Stimulated activated CD4-positive, alpha-beta T cell treated with anti-CD3 and anti-CD28 coated beads, Interleukin-1b, Interleukin-23, amount 100 ng/mL, for 4 hours (primary cell): ENCODE data around the gene LRRC37A.
"Not testable (repeated sequence)": the region's sequence is repeated elsewhere in the genome, so short reads cannot be mapped to it uniquely, and the experiment has no call there.

Experiments used
- DNase-seq, 2 donors: peaks; one replicate each; pipeline ENCODE4 v3.0.0-alpha.2; 2020; ENCODE audit warnings: low read depth in 2 of 2

LRRC37A gene

DNA sequence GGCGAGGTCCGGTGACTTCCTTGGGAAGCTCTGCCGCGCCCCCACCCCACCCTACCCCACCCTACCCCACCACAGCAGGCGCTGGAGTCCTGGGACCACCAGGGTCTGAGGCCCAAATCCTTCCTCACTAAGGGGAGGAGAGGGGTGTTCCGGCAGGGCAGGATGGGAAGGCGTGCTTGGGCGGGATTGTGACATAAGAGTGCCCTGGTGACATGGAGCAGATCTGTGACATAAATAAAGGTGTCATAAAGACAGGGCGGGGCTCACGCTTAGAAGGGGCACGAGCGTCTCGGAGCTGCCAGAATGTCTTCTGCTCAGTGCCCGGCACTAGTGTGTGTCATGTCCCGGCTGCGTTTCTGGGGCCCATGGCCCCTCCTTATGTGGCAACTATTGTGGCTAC, at the start of gene LRRC37A:
Gene LRRC37A (plus strand): TSS at position 301 of the 400 bp plus-strand sequence. CDS start 3 bp downstream, at position 304.
- not testable (repeated sequence) for DNase-seq

DNA sequence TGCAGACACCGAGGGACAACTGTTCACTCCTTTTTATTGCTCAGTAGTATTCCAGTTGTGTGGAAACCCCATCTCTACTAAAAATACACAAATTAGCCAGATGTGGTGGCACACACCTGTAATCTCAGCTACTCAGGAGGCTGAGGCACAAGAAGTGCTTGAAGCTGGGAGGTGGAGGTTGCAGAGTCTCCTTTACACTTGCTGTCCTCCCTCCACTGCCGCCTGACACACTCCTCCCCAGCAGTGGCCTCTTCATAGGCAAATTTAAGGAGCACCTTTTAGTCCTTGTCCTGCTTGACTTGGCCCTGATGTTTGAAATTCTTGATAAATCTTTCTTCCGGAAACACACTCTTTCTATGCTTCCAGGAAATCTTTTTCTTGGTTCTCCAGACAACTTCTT, 45.8 kb upstream of the LRRC37A start:
- DNase-seq = not testable (repeated sequence)

DNA sequence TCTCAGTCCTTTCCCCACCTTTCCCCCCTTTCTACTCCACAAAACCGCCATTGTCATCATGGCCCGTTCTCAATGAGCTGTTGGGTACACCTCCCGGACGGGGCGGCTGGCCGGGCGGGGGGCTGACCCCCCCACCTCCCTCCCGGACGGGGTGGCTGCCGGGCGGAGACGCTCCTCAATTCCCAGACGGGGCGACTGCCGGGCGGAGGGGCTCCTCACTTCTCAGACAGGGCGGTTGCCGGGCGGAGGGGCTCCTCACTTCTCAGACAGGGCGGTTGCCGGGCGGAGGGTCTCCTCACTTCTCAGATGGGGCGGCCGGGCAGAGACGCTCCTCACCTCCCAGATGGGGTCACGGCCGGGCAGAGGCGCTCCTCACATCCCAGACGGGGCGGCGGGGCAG, 42.1 kb upstream of the LRRC37A start:
- DNase-seq = not testable (repeated sequence)

DNA sequence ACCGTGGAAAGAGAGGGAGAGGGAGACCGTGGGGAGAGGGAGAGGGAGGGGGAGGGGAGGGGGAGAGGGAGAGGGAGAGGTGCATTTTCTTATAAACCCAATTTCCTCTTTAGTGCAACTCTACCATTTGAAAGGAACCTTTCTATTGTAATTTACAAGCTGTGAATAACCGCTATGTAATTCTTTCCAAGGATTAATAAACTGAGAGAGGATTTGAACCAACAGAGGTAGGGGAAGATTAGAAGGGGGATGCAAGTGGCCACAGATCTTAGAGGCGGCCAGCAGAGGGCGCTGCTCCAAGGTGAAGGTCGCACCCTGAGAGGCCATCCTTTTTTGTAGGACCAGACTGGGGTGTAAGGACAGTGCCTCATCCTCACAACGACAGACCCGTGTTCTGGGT, 41.2 kb upstream of the LRRC37A start:
- DNase-seq = peak; percentile 66 to 73

DNA sequence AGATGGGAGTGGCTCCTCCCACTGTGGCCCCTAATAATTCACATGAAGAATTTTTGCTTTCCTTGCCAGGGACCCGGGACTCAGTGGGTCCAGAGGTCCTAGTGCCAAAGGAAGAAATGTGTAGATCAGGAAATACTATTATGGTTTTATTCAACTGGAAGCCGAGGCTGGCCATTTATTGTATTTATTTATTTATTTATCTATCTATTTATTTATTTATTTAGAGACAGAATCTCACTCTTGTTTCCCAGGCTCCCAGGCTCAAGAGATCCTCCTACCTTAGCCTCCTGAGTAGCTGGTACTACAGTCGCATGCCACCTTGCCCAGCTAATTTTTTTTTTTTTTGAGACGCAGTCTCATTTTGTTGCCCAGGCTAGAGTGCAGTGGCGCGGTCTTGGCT, 40.7 kb upstream of the LRRC37A start:
- not testable (repeated sequence) for DNase-seq

DNA sequence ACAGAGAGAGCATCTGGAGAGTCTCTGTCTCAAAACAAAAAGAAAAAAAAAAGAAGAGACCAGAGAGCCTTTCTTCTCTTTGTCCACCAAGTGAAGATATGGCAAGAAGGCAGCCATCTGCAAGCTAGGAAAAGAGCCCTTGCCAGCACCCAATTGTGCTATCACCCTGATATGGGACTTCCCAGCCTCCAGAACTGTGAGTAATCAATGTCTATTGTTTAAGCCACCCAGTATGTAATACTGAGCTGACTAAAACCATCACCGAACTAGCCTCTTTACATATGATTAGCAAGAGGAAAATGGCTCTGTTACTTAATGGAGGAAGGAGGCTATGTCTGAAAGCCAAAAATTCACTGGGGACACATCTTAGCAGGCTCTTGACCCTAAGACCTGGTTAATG, 38.6 kb upstream of the LRRC37A start:
- not testable (repeated sequence) for DNase-seq

DNA sequence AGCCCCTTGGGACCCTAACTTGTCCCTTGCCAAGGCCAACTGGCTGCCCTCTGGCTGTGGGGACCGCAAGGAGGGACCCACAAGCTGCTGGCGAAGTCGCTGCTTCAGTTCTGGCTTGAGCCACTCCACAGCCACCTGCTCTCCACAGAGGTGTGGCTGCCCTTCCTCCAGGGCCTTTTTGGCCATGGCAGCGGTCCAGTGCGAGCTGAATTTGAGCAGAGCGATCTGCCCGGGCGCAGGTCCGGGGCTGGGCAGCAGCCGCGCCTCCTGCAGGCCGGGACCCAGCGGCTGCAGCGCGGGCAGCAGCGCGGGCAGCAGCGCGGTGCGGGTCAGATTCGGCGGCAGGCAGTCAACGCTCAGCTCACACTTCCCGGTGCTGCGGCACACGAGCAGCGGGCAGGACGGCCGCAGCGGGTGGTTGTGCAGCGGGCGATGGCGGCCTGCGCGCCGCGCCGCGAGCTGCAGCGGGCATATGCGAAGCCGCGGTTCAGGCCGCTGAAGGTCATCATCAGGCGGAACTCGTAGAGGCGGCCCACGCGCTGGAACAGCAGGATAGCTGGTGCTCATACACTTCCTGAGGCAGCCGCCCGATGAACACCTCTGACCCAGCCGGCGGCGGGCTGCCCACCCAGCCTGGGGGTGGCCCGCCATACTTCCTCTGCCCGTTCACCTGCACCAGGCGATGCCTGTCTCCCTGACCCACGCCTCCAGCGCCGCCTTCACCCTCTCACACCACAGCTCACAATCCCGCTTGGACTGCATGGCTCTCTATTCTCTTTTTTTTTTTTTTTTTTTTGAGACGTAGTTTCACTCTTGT, 34.9 kb upstream of the LRRC37A start:
- DNase-seq = not testable (repeated sequence)

DNA sequence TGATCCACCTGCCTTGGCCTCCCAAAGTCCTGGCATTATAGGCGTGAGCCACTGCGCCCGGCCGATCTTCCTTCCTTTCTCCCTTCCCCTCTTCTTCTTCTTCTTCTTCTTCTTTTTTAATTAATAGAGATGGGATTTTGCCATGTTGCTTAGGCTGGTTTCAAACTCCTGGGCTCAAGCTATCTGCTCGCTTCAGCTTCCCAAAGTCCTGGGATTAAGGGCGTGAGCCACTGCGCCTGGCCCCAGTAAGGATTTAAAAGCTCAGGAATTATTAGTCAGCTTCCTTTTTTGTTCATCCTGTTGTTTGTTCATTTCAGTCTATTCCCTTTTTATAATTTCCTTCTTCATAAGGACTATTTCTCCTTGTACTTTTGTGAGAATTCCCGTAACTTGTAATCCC, 32.7 kb upstream of the LRRC37A start:
- DNase-seq = no peak

DNA sequence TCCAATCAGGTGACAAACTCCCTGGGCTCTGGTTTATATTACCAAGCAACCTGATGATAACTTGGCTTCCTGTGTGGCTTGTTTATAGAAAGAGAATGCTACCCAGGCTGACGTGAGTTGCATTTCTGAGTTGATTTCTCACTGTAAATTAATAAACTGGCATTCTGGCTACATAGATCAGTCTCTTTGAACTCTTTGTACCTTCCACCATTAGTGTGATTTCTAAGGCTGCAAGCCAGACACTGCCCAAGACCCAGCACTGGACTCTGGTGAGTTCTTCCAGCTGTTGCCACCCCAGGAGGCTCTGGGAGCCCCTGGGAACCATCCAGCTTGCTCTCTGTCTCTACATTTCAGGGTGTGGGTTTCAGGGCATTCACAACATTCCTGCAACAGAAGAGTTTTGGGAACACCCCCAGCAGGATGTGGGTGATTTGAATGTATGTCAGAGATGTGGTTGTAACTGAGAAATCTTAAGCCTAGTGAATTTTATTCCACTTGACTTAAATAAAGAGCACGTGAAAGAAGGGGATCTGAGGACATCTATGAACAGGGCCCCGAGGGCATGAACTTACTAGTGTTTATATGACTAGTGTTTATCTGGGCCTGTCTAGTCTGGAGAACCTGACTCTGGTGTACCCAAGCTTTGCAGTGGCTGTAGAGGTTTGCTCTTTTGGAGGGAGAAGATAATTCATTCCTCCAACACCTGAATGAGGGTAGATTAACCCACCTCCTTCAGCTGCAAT, 30.3 kb upstream of the LRRC37A start:
- DNase-seq = no peak

DNA sequence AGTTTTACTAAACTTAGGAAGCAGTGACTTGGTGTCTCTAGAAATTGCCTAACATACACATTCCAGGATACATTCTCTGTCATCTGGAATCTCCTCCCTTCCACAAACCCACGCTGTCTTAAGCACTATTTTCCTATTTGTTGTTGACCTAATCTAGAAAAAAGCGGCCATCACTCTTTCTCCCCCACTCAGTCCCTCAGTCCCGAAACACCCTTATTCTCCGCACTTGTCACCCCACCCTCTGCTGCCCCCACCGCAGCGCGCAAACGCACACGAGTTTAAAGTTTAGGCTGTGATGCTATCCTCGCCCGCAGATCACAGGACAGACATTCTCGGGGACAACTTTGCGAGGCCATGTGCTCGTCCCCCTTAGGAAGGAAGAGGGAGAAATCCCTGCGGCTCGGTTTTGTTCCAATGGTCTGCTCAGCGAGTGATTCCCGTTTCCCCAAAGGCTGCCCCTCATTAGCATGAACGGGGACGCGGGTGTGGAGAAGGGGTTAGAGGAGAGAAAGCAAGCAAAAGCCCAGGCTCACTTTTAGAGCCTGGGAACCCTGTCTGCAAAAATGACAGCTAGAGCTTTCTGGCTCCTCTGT, 28.8 kb upstream of the LRRC37A start:
- not testable (repeated sequence) for DNase-seq

DNA sequence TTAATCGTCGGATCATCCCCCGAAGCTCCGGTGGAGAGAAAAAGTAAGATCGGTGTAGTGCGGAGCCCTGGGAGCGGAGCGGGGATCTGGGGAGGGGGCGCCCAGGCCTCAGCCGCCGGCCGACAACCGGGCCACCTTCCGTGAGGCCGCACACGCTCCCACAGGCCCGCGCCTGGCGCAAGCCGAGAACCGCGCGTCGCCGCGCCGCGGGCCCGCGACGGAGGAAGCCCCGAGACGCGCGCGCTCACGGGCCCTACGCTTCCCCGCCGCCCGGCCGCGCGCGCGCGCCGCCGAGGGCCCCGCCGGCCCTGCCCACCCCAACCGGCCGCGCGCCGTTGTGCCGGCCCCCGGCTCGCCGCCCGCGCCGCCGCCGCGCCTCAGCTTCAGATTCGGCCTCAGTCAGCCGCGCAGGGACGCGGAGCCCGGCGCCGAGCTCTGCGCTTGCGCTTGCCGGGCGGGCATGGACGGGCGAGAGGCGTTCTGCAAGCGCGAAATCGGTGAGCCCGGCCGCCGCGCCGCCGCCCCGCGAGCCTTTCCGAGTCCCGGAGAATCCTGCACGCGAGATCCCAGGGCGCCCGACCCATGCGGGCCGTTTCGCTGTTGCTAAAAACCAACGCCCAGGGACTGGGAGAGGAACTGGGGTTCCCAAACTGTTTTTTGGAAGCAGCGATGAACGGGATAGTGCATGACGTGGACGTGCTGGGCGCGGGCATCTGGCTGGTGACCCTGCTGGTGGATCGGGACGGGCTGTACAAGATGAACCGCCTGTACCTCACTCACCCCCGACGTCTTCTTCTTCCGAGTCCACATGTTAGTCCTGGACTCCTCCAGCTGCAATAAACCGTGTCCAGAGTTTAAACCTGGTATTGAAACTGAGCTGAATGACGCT, 28.0 kb upstream of the LRRC37A start:
- DNase-seq = peak; percentile 71 to 87

DNA sequence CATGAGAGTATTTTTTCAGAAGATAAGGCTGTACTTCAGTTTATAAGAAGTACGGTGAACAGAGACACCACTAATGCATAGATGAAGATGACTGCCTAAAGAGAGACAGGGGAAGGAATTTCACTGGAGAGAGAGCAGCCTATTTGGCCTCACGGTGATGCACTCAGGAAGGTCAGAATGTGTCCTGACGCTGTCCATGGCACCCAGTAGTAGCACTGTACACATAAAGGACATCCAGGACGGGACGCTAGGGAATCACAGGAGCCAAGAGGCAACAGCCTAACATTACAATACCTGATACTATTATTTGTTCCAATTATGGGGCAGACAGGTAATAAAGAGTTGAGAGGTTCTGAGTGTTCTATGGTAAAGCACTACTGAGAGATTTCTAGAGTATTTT, 24.9 kb upstream of the LRRC37A start:
- no peak for DNase-seq

DNA sequence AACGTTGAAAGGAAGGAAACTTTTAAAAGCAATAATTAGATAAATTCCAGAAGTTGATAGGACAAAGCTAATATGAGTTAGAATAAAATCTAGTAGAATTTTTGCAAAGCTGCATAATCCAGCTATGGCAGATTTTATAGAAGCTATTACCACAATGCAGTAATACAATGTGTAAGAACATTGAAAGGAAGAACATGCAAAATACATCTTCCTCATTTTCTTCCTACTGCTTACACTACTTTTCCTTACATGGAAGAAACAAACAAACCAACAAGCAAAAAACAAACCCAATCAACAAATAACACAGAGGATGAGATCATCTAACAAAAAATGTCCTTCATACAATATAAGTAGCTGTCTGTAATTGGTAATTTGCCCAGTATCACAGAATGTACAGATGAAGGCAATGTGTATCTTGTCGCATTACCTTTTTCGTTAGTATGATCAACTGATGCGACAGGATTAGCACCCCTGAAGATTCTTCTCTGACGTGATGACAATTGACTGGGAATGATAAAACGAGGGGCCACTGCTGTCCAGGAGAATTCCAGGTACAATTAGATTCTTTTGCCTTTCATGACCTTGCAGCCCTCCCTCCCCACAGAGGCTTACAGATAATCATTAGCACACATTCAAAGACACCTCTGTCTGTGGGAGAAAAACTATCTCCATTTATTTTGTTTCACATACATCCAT, 21.2 kb upstream of the LRRC37A start:
- no peak for DNase-seq

DNA sequence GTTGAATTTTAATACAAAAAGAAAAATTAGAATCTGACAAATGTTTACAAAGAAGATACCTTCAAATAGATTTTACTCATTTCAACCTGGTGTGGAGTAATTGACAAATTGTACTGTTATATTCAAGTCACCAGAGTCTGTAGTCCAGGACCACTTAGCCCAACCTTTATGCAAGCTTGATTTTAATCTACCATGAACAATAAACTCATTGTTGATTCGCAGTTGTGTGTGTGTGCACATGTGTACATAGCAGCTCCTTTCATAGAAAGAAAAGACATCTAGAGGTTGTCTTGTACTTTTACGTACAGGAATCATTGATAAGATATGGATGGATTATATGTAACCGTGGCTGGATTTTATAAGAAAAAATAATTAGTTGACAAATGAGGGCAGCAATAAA, 20.7 kb upstream of the LRRC37A start:
- DNase-seq = no peak

DNA sequence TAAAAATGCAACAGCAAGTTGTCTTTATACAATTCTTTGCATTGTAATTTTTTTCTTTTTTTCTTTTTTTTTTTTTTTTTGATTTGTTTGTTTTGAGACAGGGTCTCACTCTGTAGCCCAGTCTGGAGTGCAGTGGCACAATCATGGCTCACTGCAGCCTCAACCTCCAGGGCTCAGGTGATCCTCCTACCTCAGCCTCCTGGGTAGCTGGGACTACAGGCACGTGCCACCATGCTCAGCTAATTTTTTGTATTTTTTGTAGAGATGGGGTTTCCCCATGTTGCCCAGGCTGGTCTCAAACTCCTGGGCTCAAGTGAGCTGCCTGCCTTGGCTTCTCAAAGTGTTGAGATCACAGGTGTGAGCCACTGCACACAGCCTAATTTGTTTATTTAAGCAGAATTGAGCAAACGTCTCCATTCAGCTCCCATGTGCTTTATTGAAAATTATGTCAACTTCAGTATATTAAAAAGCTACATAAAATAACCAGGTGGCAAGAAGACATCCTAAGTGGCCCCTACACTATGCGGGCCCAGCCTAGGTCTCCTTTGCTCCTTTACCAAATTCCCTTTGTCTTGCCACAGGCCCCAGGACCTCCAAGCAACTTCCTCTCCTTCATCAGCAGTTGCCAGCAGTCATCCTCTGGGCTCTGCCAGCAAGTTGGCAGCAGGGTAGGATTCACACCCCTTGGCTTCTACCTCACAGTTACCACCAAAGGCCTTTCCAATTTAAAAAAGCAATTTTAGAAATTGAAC, 18.0 kb upstream of the LRRC37A start:
- not testable (repeated sequence) for DNase-seq

DNA sequence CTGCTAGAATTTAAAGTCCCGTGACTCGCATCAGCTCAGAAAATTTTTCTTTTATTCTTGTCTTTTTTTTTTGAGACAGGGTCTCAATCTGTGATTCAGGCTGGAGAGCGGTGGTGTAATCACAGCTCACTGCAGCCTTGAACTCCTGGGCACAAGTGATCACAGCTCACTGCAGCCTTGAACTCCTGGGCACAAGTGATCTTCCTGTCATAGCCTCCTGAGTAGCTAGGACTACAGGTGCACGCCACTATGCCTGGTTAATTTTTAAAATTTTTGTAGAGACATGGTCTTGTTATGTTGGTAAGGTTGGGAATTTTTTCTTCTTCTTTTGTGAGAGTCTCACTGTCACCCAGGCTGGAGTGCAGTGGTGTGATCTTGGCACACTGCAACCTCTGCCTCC, 13.6 kb upstream of the LRRC37A start:
- not testable (repeated sequence) for DNase-seq

DNA sequence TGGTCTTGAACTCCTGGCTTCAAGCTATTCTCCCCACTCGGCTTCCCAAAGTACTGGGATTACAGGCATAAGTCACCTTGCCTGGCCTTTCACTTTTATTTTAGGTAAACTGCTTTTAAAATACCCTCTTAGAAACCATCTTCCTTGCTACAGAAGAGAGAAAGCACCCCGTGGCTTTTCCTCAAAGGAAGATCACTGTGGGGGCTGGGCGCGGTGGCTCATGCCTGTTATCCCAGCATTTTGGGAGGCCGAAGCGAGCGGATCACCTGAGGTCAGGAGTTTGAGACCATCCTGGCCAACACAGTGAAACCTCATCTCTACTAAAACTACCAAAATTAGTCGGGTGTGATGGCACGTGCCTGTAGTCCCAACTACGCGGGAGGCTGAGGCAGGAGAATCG, 12.3 kb upstream of the LRRC37A start:
- not testable (repeated sequence) for DNase-seq

DNA sequence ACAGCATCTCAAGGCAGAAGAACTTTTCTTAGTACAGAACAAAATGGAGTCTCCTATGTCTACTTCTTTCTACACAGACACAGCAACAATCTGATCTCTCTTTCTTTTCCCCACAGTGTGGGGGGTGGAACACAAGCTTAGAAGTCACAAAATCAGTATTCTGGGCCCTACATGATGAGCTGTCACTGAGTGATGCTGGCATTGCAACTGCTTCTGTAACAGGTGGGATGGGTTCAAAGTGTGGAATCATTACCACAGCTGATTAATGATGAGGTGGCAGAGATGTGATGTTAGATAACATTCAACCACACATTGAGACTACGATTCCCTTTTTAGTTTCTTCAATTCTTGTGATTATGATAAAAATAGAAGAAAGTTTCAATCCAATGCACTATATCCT, 10.5 kb upstream of the LRRC37A start:
- not testable (repeated sequence) for DNase-seq

DNA sequence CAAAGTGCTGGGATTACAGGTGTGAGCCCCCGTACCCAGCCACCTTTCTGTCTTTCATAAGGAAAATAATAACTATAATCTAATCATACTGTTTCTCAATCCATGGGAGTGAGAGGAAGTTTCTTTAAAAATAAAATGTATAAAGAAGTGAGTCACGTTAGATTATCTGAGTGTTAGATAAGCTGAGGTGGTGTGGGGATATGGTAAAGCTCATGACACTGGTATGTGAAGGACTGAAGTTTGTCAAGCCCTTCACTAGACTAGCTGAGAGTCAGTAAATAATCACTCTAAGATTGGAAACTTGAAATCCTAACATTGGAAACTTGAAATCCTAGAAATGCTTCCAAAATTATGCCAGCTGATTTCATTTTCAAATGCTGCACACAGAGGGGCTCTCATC, 9.4 kb upstream of the LRRC37A start:
- not testable (repeated sequence) for DNase-seq

DNA sequence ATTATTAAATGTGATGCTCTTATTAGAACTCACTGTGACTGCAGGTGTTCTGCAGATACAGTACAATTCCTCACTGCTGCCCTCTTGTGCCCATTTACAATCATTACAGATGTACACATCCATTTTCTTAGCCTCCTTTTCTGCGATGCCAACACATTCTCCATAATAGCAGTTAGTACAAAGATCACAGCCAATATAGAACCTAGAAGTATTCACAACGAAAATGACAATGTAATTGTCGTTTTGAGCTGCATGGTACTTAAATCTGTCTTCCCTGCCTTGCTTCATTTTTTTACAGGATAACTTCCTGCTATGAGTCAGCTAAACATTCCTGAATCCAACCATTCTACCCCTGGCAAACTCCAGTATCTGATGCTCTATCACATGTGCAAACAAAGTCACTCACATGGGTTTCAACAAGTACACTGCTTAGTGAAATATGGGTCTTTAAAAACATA, 8.1 kb upstream of the LRRC37A start:
- DNase-seq = peak in 1 of 2 donors; percentile 66
